Vagina (tissue), 2 donors: ENCODE data around the gene P4HTM. TPM values are rescaled to one million over a fixed set of nuclear protein-coding genes. Genes with fewer than 3 reads are reported as not detected.

Source experiments
- DNase-seq, 2 donors: peaks; one replicate each; pipeline ENCODE4 v3.0.0-alpha.2; 2017; ENCODE audit errors: extremely low spot score in 2 of 2
- H3K27ac ChIP-seq: fragments of 200-600 bp; sonication (generic); one replicate; pipeline ENCODE4 v1.5.1; 2019
- H3K27me3 ChIP-seq: fragments of 200-600 bp; sonication (generic); one replicate; pipeline ENCODE4 v1.5.1; 2019
- H3K36me3 ChIP-seq, 2 donors: fragments of 200-600 bp; sonication (generic); one replicate each; pipeline ENCODE4 v1.5.1; 2017 to 2019
- H3K4me1 ChIP-seq: fragments of 200-600 bp; sonication (generic); one replicate; pipeline ENCODE4 v1.5.1; 2019
- H3K4me3 ChIP-seq, 2 donors: fragments of 200-600 bp; sonication (generic); 1 replicate in 1 of 2; 2 replicates in 1 of 2; pipeline ENCODE4 v1.5.1; 2016 to 2019
- H3K9me3 ChIP-seq: fragments of 200-600 bp; sonication (generic); one replicate; pipeline ENCODE4 v1.5.1; 2019
- POLR2A ChIP-seq, 2 donors: fragments of 450-650 bp; IDR thresholded peaks; one replicate each; pipeline ENCODE4 v1.6.1; 2017; ENCODE audit warnings: antibody characterized with exemption in 2 of 2, mild to moderate bottlenecking in 2 of 2, moderate library complexity in 2 of 2
- POLR2AphosphoS5 ChIP-seq, 2 donors: sonication (generic); formaldehyde crosslinking; IDR thresholded peaks; one replicate each; pipeline ENCODE4 v1.9.0; 2017; ENCODE audit warnings: antibody characterized with exemption in 2 of 2, mild to moderate bottlenecking in 2 of 2, low read depth in 1 of 2; ENCODE audit not compliant: insufficient read depth in 1 of 2
- intact Hi-C: fragments of 100-400 bp; cut with DNase I; formaldehyde crosslinking; loops from one replicate; pipeline ENCODE4 v1.15.1; 2023
- total RNA-seq: library from RNA; depleted of rRNA; stranded (reverse); fragments of >200 nt; gene quantifications from one replicate; pipeline ENCODE4 v1.2.3, GENCODE V29; 2016
- TF ChIP-seq, protein P1 (sequence below), 3 experiments: fragments of 450-650 bp in 2 of 3; fragments of 200-600 bp in 1 of 3; sonication (generic) in 1 of 3; IDR thresholded peaks; one replicate each; pipeline ENCODE4 v1.5.1; 2017 to 2019; ENCODE audit warnings: antibody characterized with exemption in 3 of 3, mild to moderate bottlenecking in 2 of 3, moderate library complexity in 2 of 3

P4HTM gene
- total RNA-seq, 1 donor from 2014 or later = 43.5 TPM

GRCh38 chr3:49024449-49024848 is 34.4 kb downstream of the P4HTM start:
- no peaks in the 10 kb centered on the region for H3K27me3 ChIP-seq
- TF ChIP-seq, protein P1, sequence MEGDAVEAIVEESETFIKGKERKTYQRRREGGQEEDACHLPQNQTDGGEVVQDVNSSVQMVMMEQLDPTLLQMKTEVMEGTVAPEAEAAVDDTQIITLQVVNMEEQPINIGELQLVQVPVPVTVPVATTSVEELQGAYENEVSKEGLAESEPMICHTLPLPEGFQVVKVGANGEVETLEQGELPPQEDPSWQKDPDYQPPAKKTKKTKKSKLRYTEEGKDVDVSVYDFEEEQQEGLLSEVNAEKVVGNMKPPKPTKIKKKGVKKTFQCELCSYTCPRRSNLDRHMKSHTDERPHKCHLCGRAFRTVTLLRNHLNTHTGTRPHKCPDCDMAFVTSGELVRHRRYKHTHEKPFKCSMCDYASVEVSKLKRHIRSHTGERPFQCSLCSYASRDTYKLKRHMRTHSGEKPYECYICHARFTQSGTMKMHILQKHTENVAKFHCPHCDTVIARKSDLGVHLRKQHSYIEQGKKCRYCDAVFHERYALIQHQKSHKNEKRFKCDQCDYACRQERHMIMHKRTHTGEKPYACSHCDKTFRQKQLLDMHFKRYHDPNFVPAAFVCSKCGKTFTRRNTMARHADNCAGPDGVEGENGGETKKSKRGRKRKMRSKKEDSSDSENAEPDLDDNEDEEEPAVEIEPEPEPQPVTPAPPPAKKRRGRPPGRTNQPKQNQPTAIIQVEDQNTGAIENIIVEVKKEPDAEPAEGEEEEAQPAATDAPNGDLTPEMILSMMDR (IDR thresholded peaks at IDR 0.05) = no peak
- TF ChIP-seq POLR2A (IDR thresholded peaks at IDR 0.05) (no peak), POLR2AphosphoS5 (IDR thresholded peaks at IDR 0.05; ENCODE audit: insufficient read depth in 1 of 2, low read depth in 1 of 2) (no peak)
- H3K9me3 ChIP-seq = no peaks in the 10 kb centered on the region
- DNase-seq = no peak
- H3K27ac ChIP-seq = no peak overlapping the region
- H3K4me3 ChIP-seq = no peak overlapping the region
- H3K4me1 ChIP-seq = peaks cover 46% of the 10 kb centered on the region
- peaks cover 0 to 33% of the 10 kb centered on the region in 2 donors for H3K36me3 ChIP-seq
- intact Hi-C loops = no loop called here

- Histone ChIP-seq H3K9me3 (no peaks in the 10 kb centered on the region), H3K27ac (no peak overlapping the region), H3K27me3 (no peaks in the 10 kb centered on the region), H3K4me3 (no peak overlapping the region), H3K36me3 (peaks cover 0 to 33% of the 10 kb centered on the region in 2 donors), H3K4me1 (peaks cover 39% of the 10 kb centered on the region)
- DNase-seq = no peak
- intact Hi-C loops = no loop called here
- TF ChIP-seq, protein P1 (IDR thresholded peaks at IDR 0.05) = no peak
- TF ChIP-seq POLR2A (IDR thresholded peaks at IDR 0.05) (no peak), POLR2AphosphoS5 (IDR thresholded peaks at IDR 0.05; ENCODE audit: insufficient read depth in 1 of 2, low read depth in 1 of 2) (no peak)
These were observed 35.2 kb downstream of the P4HTM start for GRCh38 chr3:49025005-49025792.

GRCh38 chr3:49025793-49026520 is 35.9 kb downstream of the P4HTM start:
- no peak for TF ChIP-seq POLR2AphosphoS5 (IDR thresholded peaks at IDR 0.05; ENCODE audit: insufficient read depth in 1 of 2, low read depth in 1 of 2)
- TF ChIP-seq, protein P1 (IDR thresholded peaks at IDR 0.05) = no peak
- TF ChIP-seq POLR2A (IDR thresholded peaks at IDR 0.05) = no peak
- Histone ChIP-seq H3K36me3 (peaks cover 0 to 33% of the 10 kb centered on the region in 2 donors), H3K27ac (no peak overlapping the region), H3K27me3 (no peaks in the 10 kb centered on the region), H3K9me3 (no peaks in the 10 kb centered on the region), H3K4me3 (no peak overlapping the region), H3K4me1 (peaks cover 31% of the 10 kb centered on the region)
- intact Hi-C loops = no loop called here
- no peak for DNase-seq

DNA sequence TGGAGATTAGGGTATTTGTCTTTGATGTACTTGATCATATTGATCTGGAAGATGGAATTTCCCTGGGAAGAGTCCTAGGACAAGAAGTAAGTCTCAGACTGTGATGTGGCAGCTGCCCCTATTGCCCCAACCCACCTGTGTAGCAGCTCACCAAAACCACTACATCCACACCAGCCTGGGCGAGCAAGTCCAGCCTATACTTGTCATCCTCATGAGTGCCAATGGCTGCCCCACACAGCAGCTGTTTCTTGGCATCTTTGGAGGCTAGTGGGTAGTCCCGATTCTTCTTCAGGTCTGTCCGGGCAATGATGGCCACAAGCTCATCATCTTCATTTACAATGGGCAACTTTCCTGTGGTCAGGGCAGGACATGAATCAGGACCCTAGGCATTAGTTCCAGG is 36.5 kb downstream of the P4HTM start:
- TF ChIP-seq, protein P1 (IDR thresholded peaks at IDR 0.05) = no peak
- TF ChIP-seq POLR2AphosphoS5 (IDR thresholded peaks at IDR 0.05; ENCODE audit: insufficient read depth in 1 of 2, low read depth in 1 of 2) (no peak), POLR2A (IDR thresholded peaks at IDR 0.05) (no peak)
- H3K4me3 ChIP-seq = no peak overlapping the region
- DNase-seq = no peak
- H3K27ac ChIP-seq = no peak overlapping the region
- peaks cover 0 to 33% of the 10 kb centered on the region in 2 donors for H3K36me3 ChIP-seq
- H3K27me3 ChIP-seq = no peaks in the 10 kb centered on the region
- H3K9me3 ChIP-seq = no peaks in the 10 kb centered on the region
- peaks cover 29% of the 10 kb centered on the region for H3K4me1 ChIP-seq
- intact Hi-C loops = no loop called here
